ENCODE data around the gene SETD1B.

SETD1B gene

GRCh38 chr12:121825041-121825523 is 21.3 kb downstream of the SETD1B start:
- H3K27ac ChIP-seq (ENCODE audit: low read depth, low read length), result no peak overlapping the region
- H3F3A ChIP-seq (ENCODE audit: control insufficient read depth, insufficient read depth), result no peaks in the 10 kb centered on the region
- H3K4me3 ChIP-seq (ENCODE audit: low read length), result no peak overlapping the region

GRCh38 chr12:121826318-121827150 is 22.7 kb downstream of the SETD1B start:
- H4K20me1 ChIP-seq (ENCODE audit: control insufficient read depth, insufficient read depth, low read depth, low read length), result no peaks in the 10 kb centered on the region; the same call in 1 of the 2 replicates
- H3K9me3 ChIP-seq (ENCODE audit: control insufficient read depth, insufficient read depth, low read length), result no peaks in the 10 kb centered on the region
- H3K36me3 ChIP-seq (ENCODE audit: control insufficient read depth, low read length), result peaks cover 84% of the 10 kb centered on the region
- no peak for TF ChIP-seq EZH2phosphoT487 (IDR thresholded peaks at IDR 0.05; ENCODE audit: borderline replicate concordance, low read length)
- no peak for TF ChIP-seq CTCF (IDR thresholded peaks at IDR 0.05; ENCODE audit: low read depth, low read length, poor library complexity, severe bottlenecking)
- peaks cover 4% of the 10 kb centered on the region; the same call in 1 of the 2 replicates for H3F3A ChIP-seq (ENCODE audit: control insufficient read depth, insufficient read depth)
- H3K9me2 ChIP-seq (replicated peaks; ENCODE audit: control insufficient read depth, low read length), result no peaks in the 10 kb centered on the region
- no peak overlapping the region for H3K4me2 ChIP-seq (ENCODE audit: low read length)
- no peaks in the 10 kb centered on the region for H3K27me3 ChIP-seq (ENCODE audit: control insufficient read depth, low read length)
- H3K4me3 ChIP-seq (ENCODE audit: low read length), result no peak overlapping the region
- H3K4me1 ChIP-seq (ENCODE audit: control insufficient read depth, low read length), result peaks cover 6% of the 10 kb centered on the region
- H3K79me2 ChIP-seq (ENCODE audit: control insufficient read depth, low read length), result no peaks in the 10 kb centered on the region
- H3K27ac ChIP-seq (ENCODE audit: low read depth, low read length), result no peak overlapping the region

More at GRCh38 chr12:121825041-121825523, 21.3 kb downstream of the SETD1B start:
- Histone ChIP-seq H3K36me3 (ENCODE audit: control insufficient read depth, low read length) (peaks cover 80% of the 10 kb centered on the region), H3K9me2 (replicated peaks; ENCODE audit: control insufficient read depth, low read length) (no peaks in the 10 kb centered on the region), H3K9me3 (ENCODE audit: control insufficient read depth, insufficient read depth, low read length) (no peaks in the 10 kb centered on the region), H3K4me2 (ENCODE audit: low read length) (no peak overlapping the region), H3K79me2 (ENCODE audit: control insufficient read depth, low read length) (peaks cover 2% of the 10 kb centered on the region), H3K27me3 (ENCODE audit: control insufficient read depth, low read length) (no peaks in the 10 kb centered on the region), H4K20me1 (ENCODE audit: control insufficient read depth, insufficient read depth, low read depth, low read length) (no peaks in the 10 kb centered on the region; the same call in 1 of the 2 replicates), H3K4me1 (ENCODE audit: control insufficient read depth, low read length) (peaks cover 6% of the 10 kb centered on the region)
- TF ChIP-seq CTCF (IDR thresholded peaks at IDR 0.05; ENCODE audit: low read depth, low read length, poor library complexity, severe bottlenecking) (no peak), EZH2phosphoT487 (IDR thresholded peaks at IDR 0.05; ENCODE audit: borderline replicate concordance, low read length) (no peak)

- no peak overlapping the region for H3K27ac ChIP-seq (ENCODE audit: low read depth, low read length)
- H3K4me3 ChIP-seq (ENCODE audit: low read length), result no peak overlapping the region
- no peaks in the 10 kb centered on the region for H3K9me2 ChIP-seq (replicated peaks; ENCODE audit: control insufficient read depth, low read length)
- H4K20me1 ChIP-seq (ENCODE audit: control insufficient read depth, insufficient read depth, low read depth, low read length), result peaks cover 4% of the 10 kb centered on the region; the same call in 1 of the 2 replicates
- H3K4me2 ChIP-seq (ENCODE audit: low read length), result no peak overlapping the region
- TF ChIP-seq EZH2phosphoT487 (IDR thresholded peaks at IDR 0.05; ENCODE audit: borderline replicate concordance, low read length) (no peak), CTCF (IDR thresholded peaks at IDR 0.05; ENCODE audit: low read depth, low read length, poor library complexity, severe bottlenecking) (no peak)
- no peaks in the 10 kb centered on the region for H3K79me2 ChIP-seq (ENCODE audit: control insufficient read depth, low read length)
- no peaks in the 10 kb centered on the region for H3K9me3 ChIP-seq (ENCODE audit: control insufficient read depth, insufficient read depth, low read length)
- peaks cover 6% of the 10 kb centered on the region for H3K4me1 ChIP-seq (ENCODE audit: control insufficient read depth, low read length)
- peaks cover 81% of the 10 kb centered on the region for H3K36me3 ChIP-seq (ENCODE audit: control insufficient read depth, low read length)
- H3F3A ChIP-seq (ENCODE audit: control insufficient read depth, insufficient read depth), result peaks cover 4% of the 10 kb centered on the region; the same call in 1 of the 2 replicates
- no peaks in the 10 kb centered on the region for H3K27me3 ChIP-seq (ENCODE audit: control insufficient read depth, low read length)
Observed at GRCh38 chr12:121827351-121828099, 23.7 kb downstream of the SETD1B start.

Data from DOHH2 (cell line).